Measurements from ENCODE around the gene MBTD1.
"Not testable (repeated sequence)": the region's sequence is repeated elsewhere in the genome, so short reads cannot be mapped to it uniquely, and the experiment has no call there.

MBTD1 gene

DNA sequence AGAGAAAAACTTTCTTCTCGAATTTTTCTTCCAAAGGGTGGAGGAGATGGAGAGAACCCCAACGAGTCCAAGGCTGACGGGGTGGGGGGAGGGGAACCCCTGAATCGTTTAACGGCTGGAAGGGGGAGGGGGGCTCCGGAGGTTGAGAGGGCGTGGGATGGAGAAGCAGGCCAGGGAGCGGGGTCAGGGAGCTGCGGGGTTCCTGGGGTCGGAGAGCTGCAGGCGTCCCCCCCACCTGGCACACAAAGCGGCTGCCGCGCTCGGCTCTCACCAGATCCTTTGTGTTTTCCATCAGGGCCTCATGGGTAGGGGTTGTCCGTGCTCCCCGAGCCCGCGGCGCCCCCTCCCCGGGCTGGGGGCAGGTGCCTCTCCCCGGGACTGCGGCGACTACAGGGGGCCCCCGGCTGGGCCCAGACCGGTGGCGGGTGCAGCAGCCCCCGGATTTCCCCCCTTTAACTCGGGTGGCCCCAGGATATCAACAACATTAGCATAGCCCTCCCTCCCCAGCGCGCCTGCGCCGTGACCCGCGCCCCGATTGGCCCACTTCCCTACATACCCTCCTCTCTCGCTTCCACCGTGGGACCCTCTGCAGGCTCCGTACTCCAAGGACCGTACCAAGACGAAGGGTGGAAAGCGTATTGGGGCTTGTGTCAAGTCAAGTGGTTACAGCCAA, at the start of gene MBTD1:
Gene MBTD1, minus strand, starts transcription at position 486 of the 673 bp plus-strand sequence. CDS start 34,888 bp downstream, outside the sequence.
- peak; percentile 98 for DNase-seq

DNA sequence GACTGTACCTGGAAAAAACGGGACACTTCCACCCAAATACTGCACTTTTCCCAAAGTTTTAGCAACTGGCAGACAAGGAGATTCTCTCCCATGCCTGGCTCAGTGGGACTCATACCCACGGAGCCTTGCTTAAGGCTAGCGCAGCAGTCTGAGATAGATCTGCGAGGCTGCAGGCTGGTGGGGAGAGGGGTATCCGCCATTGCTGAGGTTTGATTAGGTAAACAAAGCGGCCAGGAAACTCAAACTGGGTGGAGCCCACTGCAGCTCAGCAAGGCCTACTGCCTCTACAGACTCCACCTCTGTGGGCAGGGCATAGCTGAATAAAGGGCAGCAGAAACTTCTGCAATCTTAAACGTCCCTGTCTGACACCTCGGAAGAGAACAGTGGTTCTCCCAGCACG, 45.3 kb upstream of the MBTD1 start:
- no peak for DNase-seq

- no peak for DNase-seq
Observed at GRCh38 chr17:51299859-51300258, 40.0 kb upstream of the MBTD1 start.

DNA sequence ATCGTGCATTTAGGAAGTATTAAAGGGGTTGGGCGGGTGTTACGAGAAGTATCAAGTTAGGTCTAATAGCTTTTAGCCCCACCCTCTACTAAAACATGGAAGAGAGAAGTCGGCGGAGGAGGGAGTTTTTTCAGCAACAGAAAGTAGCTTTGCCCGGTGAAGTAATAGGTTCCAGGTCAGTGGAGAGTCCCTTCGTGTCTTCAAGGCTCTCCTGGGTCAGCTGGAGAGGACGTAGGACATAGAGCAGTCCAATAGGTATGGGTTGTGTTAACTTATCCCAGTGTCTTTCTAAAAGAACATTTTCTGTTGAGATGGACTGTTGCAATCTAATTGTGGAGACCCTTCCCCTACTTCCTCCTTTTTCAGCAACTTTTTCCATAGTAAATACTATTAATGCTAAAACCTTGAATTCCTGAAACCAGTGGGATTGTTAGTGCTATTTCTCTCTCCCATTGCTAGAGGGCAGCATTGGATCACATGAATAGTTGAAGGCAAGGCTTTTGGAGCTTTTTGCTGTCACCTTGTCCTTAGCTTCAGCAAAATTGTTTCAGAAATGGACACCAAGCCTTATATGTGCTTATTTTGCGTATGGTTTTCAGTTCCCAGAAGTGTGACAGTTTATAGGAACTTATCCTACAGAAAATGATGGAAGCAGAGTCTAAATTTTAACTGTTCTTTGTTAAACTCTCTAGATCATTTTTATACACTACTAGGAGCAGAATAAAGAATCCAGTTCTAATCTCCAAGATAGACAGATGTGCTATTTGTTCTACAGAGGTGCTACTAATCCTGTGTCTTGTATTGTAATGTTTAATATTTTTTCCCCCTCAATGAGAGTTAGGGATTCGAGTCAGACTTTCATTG, 38.9 kb upstream of the MBTD1 start:
- DNase-seq = peak; percentile 36

- not testable (repeated sequence) for DNase-seq
Observed at GRCh38 chr17:51294338-51294737, 34.5 kb upstream of the MBTD1 start.

GRCh38 chr17:51289696-51290111, 29.9 kb upstream of the MBTD1 start:
- no peak for DNase-seq

- DNase-seq = no peak
Observed at GRCh38 chr17:51287412-51287811, 27.6 kb upstream of the MBTD1 start.

- no peak for DNase-seq
Observed at GRCh38 chr17:51279183-51279582, 19.3 kb upstream of the MBTD1 start.

DNA sequence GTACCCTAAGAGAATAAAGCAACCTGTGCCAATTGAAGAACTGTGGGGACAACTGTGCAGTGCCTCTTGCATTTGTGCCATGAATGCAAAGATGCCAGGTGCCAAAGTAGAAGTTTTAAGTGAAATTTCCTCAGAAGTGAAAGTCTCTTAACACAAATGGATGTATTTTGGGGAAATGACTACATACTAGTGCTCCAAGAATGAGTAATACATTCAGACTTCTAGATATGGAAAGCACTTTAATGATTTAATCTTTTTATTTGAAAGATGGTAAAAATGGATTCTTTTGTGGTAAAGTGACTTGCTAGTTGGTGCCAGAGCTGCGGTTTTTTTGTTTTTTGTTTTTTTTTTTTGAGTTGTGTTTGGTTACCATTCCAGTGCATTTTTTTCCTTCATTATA, 15.5 kb upstream of the MBTD1 start:
- DNase-seq = no peak

GRCh38 chr17:51272812-51273211, 13.0 kb upstream of the MBTD1 start:
- DNase-seq = no peak

DNA sequence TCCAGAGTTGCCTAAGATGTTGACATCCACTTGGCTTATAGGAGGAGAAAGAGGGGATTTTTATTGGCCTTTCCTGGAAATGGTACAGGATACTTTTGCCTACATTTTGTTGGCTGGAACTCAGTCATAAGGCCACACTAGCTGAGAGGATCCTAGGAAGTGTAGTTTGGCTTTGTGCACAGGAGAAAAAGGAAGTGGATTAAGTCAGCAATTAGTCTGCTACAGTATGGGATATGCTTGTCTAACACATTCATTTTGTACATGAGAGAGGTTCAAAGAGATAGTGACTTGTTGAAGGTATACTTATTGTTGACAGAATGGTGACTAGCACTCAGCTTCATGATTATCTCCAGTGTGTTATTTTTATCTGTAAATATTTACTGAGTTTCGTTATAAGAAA, 10.8 kb upstream of the MBTD1 start:
- DNase-seq = no peak

GRCh38 chr17:51269991-51270390, 10.1 kb upstream of the MBTD1 start:
- no peak for DNase-seq

DNA sequence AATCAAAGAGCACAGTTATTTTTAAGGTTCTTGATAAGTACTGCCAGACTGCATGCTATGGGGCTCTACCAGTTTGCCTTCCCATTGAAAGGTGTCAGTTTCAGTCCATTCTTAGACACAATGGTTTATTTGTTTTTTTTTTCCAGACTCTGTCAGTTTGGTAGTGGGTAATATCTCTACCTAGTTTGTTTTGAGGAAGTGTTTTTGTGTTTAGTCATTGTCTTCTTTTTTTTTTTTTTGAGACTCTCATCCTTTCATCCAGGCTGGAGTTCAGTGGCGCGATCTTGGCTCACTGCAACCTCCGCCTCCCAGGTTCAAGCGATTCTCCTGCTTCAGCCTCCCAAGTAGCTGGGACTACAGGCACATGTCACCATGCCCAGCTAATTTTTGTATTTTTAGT, 4.6 kb upstream of the MBTD1 start:
- DNase-seq = not testable (repeated sequence)

DNA sequence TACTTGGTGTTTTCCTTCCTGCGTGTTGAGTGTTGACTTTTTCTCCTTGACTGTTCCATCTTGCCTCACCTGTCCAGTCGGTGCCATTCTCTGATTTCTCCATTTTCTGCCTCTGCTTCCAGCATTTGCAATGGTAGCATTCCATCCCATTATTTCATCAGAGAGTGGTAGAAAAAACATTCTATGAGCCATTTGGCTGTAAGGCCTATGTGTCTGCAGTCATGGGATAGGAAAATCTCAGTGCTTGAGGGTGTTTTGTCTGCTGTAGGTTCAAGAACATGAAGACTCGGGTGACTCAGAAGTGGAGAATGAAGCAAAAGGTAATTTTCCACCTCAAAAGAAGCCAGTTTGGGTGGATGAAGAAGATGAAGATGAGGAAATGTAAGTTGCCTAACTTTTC, 3.2 kb upstream of the MBTD1 start:
- no peak for DNase-seq

DNA sequence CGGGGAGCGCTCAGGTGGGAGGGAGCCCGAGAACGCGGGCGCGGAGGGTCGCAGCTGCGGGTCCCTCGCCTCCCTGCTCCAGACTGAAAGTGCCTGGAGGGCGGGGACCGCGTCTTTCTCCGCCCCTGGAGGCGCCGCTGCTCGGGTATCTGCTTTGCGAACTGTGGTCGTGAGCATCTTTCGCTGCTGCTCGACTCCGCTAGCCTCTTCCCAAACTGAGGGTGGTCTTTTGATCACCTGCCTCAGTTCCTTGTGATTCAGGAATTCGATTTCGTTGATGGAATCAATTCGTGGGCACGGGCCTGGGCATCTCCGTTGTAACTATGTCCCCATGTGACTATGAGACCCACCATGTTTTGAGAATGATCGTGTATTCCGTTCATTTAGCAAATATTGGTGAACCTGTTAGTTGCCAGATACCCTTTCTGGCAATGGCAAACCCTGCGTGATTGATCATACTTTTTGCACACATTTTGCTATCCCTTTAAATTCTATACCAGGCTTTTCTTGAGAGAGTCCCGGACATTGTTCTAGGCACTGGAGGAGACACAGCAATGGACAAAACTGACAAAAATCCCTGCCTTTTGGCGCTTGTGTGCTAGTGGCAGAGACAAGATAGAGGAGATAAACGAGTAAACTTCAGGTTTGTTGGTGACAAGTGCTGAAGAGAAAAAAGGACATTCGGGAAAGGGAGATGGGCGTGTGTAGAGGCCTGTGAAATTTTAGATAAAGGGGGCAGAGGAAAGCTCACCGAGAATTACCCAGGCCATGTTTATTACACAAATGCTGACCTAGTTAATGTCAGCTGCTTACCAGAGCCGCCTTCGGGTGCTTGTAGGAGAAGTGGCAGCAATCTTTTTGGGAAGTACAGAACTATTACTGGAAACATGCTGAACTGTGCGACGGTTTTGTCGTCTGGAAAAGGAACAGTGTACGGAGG, 1.4 kb upstream of the MBTD1 start:
- DNase-seq = no peak

DNA sequence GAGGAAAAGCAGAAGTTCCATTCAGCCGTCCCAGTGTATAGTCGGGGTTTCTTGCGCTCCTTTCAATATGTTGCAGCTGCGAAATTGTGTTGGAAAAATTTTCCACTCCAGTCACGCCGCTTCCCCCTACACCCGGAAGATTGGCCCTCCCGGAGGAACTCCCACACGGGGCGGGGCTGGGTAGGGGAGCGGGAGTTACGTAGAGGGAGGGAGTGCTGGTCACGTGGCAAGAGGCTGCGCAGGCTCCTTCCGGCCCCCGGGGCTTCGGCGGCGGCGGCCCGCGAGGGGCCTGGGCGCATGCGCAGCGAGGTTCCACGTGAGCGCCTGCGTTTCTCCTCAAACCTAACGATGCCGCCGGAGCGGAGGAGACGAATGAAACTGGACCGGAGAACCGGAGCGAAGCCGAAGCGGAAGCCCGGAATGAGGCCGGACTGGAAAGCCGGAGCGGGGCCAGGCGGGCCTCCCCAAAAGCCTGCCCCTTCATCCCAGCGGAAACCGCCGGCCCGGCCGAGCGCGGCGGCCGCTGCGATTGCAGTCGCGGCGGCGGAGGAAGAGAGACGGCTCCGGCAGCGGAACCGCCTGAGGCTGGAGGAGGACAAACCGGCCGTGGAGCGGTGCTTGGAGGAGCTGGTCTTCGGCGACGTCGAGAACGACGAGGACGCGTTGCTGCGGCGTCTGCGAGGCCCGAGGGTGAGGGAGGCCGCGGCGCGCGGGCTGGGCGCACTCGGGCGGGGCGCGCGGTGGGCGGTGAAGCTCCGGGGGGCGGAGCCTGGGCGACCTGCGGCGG, 581 bp upstream of the MBTD1 start, which contains the start of gene UTP18:
Gene UTP18, plus strand, starts transcription at position 310 of the 787 bp plus-strand sequence. Its CDS starts 39 bp downstream, at position 349.
- peak; percentile 99 for DNase-seq

DNA sequence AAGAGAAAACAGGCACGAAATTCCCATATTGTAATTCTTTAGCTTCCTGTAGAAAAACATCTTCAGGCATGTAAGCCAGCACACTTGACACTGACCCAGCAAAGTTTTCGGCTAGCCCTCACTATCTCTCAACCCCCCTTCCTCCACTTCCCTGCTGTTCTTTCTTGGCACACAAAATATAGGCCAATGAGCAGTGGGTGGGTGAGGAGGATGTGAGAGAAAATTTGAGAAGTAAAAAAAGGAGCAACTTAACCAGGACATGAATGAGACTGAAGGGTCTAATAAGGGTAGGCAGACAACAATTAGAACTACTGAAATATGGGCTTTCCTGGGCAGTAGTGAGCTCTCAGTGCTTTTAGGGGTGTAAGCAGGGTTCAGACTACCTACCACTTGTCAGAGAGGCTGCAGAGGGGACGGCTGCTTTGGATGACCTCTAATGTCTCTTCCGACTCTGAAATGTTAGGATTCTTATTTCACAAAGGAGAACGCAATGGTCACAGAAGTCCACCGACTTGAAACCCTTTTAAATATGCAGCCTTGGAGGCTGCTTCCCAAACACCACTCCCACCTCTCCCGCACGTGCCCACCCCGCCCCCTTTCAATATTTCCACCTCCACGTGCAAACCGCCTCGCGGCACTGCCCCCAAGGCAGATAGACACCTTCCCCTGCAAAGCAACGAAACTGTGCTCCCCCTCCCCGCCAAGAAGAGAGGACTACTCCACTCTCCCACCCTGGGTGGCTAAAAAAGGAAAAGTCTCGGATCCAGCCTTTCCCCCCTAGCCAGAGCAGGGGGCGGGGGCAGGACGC, 889 bp downstream of the MBTD1 start:
- DNase-seq = no peak

DNA sequence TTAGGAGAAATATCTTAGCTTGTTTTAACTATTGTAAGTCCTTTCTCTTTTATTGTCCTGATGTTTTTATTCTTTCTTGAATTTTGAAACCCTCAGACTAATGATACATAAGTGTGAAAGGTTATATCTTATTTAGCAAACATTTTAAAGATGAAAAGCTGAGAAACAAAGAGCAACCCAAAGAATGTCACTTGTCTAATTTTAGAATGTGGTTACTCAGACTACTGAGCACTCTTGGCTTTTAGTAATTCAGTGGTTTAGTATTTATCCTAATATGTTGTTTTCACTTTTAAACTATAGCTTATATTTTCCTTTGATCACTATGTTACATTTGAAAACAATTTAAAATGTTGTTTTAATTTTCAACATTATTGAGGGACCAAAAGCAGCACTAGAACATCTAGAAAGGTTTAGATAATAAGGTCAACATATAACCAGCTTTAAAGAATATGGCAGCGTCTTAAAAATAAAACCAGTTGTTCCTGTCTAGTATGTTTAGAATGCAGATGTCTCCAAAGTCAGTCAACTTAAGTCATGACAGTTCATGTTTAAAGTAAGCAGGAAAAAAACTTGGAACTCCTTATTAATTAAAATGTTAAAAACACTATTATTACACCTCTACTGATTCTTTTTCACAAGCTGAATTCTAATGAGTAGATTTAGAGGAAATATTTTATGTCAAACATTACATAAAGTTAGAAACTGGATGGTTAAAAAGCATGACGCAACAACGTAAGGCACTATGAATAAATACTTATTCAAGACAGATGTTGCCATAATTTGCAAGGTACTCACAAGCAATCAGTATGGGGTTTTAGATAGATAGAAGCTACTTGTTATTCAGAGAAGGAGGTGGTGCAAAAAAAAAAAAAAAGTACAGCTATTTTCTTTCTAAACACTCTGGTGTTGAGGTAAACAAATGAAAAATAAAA, 2.4 kb downstream of the MBTD1 start:
- DNase-seq = no peak

GRCh38 chr17:51256101-51256500, 3.7 kb downstream of the MBTD1 start:
- no peak for DNase-seq

DNA sequence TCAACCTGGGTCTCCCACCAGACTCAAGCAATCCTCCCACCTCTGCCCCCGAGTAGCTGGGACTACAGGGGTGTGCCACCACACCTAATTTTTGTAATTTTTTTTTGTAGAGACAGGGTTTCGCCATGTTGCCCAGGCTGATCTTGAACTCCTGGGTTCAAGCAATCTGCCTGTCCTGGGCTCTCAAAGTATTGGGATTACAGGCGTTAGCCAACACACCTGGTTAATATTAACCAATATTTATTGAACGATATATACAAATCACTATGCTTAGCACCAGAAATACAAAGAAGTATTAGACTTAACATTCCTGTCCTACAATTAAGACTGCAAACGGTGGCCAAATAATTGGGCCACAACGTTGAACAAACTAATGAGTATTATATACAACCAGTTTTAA, 4.2 kb downstream of the MBTD1 start:
- DNase-seq = no peak

Measured in NCI-H1436 (cell line).